Neural crest cell (in vitro differentiated cells): Measurements from ENCODE around the gene GABRR2. TPM values are rescaled to one million over a fixed set of nuclear protein-coding genes. Genes with fewer than 3 reads are reported as not detected.

ENCODE experiments used
- DNase-seq: peaks from one replicate; pipeline ENCODE4 v3.0.0; 2021; ENCODE audit warnings: low read depth, mixed read lengths, low spot score
- H3K27ac Mint-ChIP-seq: one replicate; pipeline ENCODE4 v1.8.0; 2021; ENCODE audit warnings: mild to moderate bottlenecking, mixed read lengths; ENCODE audit not compliant: unreplicated experiment
- H3K27me3 Mint-ChIP-seq: 2 replicates; pipeline ENCODE4 v1.8.0; 2021; ENCODE audit warnings: low read depth, mild to moderate bottlenecking, mixed read lengths
- H3K36me3 Mint-ChIP-seq: 2 replicates; pipeline ENCODE4 v1.8.0; 2021; ENCODE audit warnings: low read depth, mild to moderate bottlenecking, mixed read lengths
- H3K4me1 Mint-ChIP-seq: 2 replicates; pipeline ENCODE4 v1.8.0; 2021; ENCODE audit warnings: mixed read lengths
- H3K4me3 Mint-ChIP-seq: one replicate; pipeline ENCODE4 v1.8.0; 2021; ENCODE audit warnings: mild to moderate bottlenecking, mixed read lengths
- H3K9me3 Mint-ChIP-seq: 2 replicates; pipeline ENCODE4 v1.8.0; 2021; ENCODE audit warnings: mixed read lengths
- CTCF ChIP-seq: fragments of 200-600 bp; sonication (generic); conservative IDR thresholded peaks from 2 replicates; pipeline ENCODE4 v1.5.0; 2021; ENCODE audit warnings: antibody characterized with exemption, mild to moderate bottlenecking
- total RNA-seq: library from RNA; stranded (reverse); gene quantifications from 2 replicates; pipeline ENCODE4 v1.2.1, GENCODE V29; 2021

Gene GABRR2
- total RNA-seq, 1 donor from 2014 or later = 0.51 TPM

DNA sequence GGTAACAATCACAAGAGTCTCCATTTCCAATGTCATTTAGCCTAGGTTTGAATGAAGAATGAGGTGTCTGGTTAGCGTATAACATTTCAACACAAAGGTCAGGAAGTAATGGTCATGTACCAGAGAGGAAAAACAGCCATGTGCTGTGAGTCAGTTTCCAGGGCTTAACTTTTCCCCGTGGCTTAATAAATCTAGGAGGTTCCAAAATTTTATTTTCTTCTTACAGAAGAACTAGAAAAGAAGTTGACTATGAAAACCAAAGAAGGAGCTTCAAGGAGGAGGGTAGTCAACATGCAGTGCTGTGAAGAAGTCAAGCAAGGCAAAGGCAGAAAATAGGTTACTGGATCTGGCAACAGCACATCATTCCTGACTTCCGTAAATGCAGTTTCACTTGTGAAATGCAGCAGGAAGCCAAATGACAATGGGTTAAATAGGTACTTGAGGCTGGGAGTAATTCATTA is 8.4 kb upstream of the GABRR2 start:
- no peaks in the 10 kb centered on the region for H3K27me3 Mint-ChIP-seq

GRCh38 chr6:89321131-89321970 is 6.3 kb upstream of the GABRR2 start:
- H3K36me3 Mint-ChIP-seq = peaks cover 49% of the 10 kb centered on the region
- TF ChIP-seq CTCF = no peak
- H3K27me3 Mint-ChIP-seq = no peaks in the 10 kb centered on the region
- H3K9me3 Mint-ChIP-seq = peaks cover 23% of the 10 kb centered on the region
- H3K27ac Mint-ChIP-seq = no peak overlapping the region
- H3K4me3 Mint-ChIP-seq = no peak overlapping the region
- no peak for DNase-seq
- peaks cover 3% of the 10 kb centered on the region for H3K4me1 Mint-ChIP-seq

More for the DNA sequence above, 8.4 kb upstream of the GABRR2 start:
- Mint-ChIP-seq H3K4me1 (peaks cover 3% of the 10 kb centered on the region), H3K4me3 (no peak overlapping the region), H3K36me3 (peaks cover 46% of the 10 kb centered on the region), H3K9me3 (peaks cover 23% of the 10 kb centered on the region), H3K27ac (no peak overlapping the region)
- no peak for DNase-seq
- no peak for TF ChIP-seq CTCF

- peaks cover 23% of the 10 kb centered on the region for H3K9me3 Mint-ChIP-seq
- H3K4me1 Mint-ChIP-seq = peaks cover 3% of the 10 kb centered on the region
- no peaks in the 10 kb centered on the region for H3K27me3 Mint-ChIP-seq
- no peak for TF ChIP-seq CTCF
- H3K36me3 Mint-ChIP-seq = peaks cover 49% of the 10 kb centered on the region
- DNase-seq = no peak
- no peak overlapping the region for H3K4me3 Mint-ChIP-seq
- no peak overlapping the region for H3K27ac Mint-ChIP-seq
These were observed 5.0 kb upstream of the GABRR2 start for GRCh38 chr6:89320012-89320559.

DNA sequence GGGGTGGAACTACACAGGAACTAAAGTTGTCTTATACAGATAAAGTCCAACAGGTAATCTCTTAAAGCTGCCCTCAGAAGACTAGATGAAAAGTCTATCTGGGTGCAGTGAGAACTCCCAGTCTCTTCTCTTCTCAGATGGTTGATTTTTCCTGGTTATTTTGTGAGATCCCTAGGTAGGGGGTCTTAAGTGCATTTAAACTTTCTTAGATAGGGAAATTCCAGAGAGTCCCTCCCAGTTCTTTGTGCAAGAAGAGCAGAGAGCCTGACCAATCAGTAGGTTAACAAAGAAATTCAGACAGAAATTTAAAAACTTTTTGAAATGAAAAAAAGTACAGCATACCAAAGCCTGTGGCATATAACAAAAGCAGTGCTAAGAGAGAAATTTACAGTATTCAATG is 2.0 kb upstream of the GABRR2 start:
- Mint-ChIP-seq H3K4me1 (peaks cover 12% of the 10 kb centered on the region), H3K9me3 (peaks cover 17% of the 10 kb centered on the region), H3K27ac (no peak overlapping the region), H3K36me3 (peaks cover 34% of the 10 kb centered on the region), H3K27me3 (no peaks in the 10 kb centered on the region), H3K4me3 (no peak overlapping the region)
- TF ChIP-seq CTCF = no peak
- DNase-seq = no peak

DNA sequence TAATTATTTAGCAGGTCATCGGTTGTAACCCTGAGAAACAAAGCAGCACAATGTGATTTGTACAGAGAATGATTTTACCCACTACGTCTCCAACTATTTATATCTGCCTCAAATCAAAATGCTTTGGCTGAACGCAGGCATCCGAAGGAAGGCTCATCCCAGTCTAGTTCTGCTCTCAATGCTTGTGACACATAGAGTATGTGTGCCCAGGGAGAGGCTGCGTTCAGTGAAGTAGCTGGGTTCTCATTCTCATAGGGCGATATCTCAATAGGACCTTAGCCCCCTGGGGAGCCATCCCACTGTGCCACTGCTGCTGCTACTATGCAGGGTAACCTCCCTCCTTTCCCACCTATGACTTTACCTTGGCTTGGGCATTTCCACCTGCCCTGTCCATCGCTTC is 407 bp downstream of the GABRR2 start:
- peaks cover 3% of the 10 kb centered on the region for H3K9me3 Mint-ChIP-seq
- DNase-seq = no peak
- H3K4me3 Mint-ChIP-seq = no peak overlapping the region
- H3K36me3 Mint-ChIP-seq = peaks cover 16% of the 10 kb centered on the region
- H3K27me3 Mint-ChIP-seq = no peaks in the 10 kb centered on the region
- H3K27ac Mint-ChIP-seq = no peak overlapping the region
- peaks cover 26% of the 10 kb centered on the region for H3K4me1 Mint-ChIP-seq
- TF ChIP-seq CTCF = no peak
